ENCODE measurements around the gene CSNK1E.

Gene CSNK1E

GRCh38 chr22:38273135-38273826 is 44.0 kb downstream of the CSNK1E start:
- no peak for DNase-seq (ENCODE audit: low read depth in 2 of 2)

- peak; percentile 54 to 58 for DNase-seq (ENCODE audit: low read depth in 2 of 2)
Observed at GRCh38 chr22:38272373-38273134, 44.7 kb downstream of the CSNK1E start, which contains the start of gene TMEM184B. TSS of gene TMEM184B (minus strand) at chr22:38273010. CDS start at chr22:38247961, 25,049 bp downstream.

GRCh38 chr22:38271927-38272372 is 45.3 kb downstream of the CSNK1E start:
- DNase-seq (ENCODE audit: low read depth in 2 of 2), result no peak

GRCh38 chr22:38271101-38271500 is 46.1 kb downstream of the CSNK1E start:
- DNase-seq (ENCODE audit: low read depth in 2 of 2), result no peak

GRCh38 chr22:38270091-38270992 is 46.9 kb downstream of the CSNK1E start:
- no peak for DNase-seq (ENCODE audit: low read depth in 2 of 2)

- DNase-seq (ENCODE audit: low read depth in 2 of 2), result no peak
Observed at GRCh38 chr22:38269466-38269865, 47.8 kb downstream of the CSNK1E start.

- peak in 1 of 2 donors; percentile 23 for DNase-seq (ENCODE audit: low read depth in 2 of 2)
Observed at GRCh38 chr22:38267086-38267485, 50.1 kb downstream of the CSNK1E start.

GRCh38 chr22:38266120-38266519 is 51.1 kb downstream of the CSNK1E start:
- no peak for DNase-seq (ENCODE audit: low read depth in 2 of 2)

GRCh38 chr22:38264322-38264843 is 52.9 kb downstream of the CSNK1E start:
- DNase-seq (ENCODE audit: low read depth in 2 of 2), result no peak

GRCh38 chr22:38262051-38262795 is 55.0 kb downstream of the CSNK1E start:
- DNase-seq (ENCODE audit: low read depth in 2 of 2), result no peak

GRCh38 chr22:38260761-38261681 is 56.2 kb downstream of the CSNK1E start:
- no peak for DNase-seq (ENCODE audit: low read depth in 2 of 2)

GRCh38 chr22:38259370-38259769 is 57.9 kb downstream of the CSNK1E start:
- no peak for DNase-seq (ENCODE audit: low read depth in 2 of 2)

- no peak for DNase-seq (ENCODE audit: low read depth in 2 of 2)
Observed at GRCh38 chr22:38258895-38259294, 58.3 kb downstream of the CSNK1E start.

- DNase-seq (ENCODE audit: low read depth in 2 of 2), result no peak
Observed at GRCh38 chr22:38257650-38258250, 59.5 kb downstream of the CSNK1E start.

- DNase-seq (ENCODE audit: low read depth in 2 of 2), result no peak
Observed at GRCh38 chr22:38257181-38257580, 60.1 kb downstream of the CSNK1E start.

GRCh38 chr22:38255697-38256096 is 61.5 kb downstream of the CSNK1E start:
- DNase-seq (ENCODE audit: low read depth in 2 of 2), result no peak

GRCh38 chr22:38251341-38251692 is 65.9 kb downstream of the CSNK1E start:
- no peak for DNase-seq (ENCODE audit: low read depth in 2 of 2)

- DNase-seq (ENCODE audit: low read depth in 2 of 2), result no peak
Observed at GRCh38 chr22:38250643-38251340, 66.4 kb downstream of the CSNK1E start.

All from stimulated activated CD4-positive, alpha-beta T cell treated with anti-CD3 and anti-CD28 coated beads, Interleukin-1b, Interleukin-23, amount 100 ng/mL, for 1 hour (primary cell).